Parathyroid adenoma (tissue), 2 donors: ENCODE data around the gene ZNF625.
"Not testable (repeated sequence)": the region's sequence is repeated elsewhere in the genome, so short reads cannot be mapped to it uniquely, and the experiment has no call there.

Experiments
- H2AFZ ChIP-seq: fragments of 300-600 bp; sonication (generic); one replicate; pipeline ENCODE4 v1.7.0; 2017; ENCODE audit warnings: antibody characterized with exemption, mild to moderate bottlenecking
- H3K27ac ChIP-seq: fragments of 300-600 bp; sonication (generic); one replicate; pipeline ENCODE4 v1.7.0; 2017
- H3K27me3 ChIP-seq: fragments of 300-600 bp; sonication (generic); one replicate; pipeline ENCODE4 v1.7.0; 2017; ENCODE audit warnings: low read length; ENCODE audit not compliant: control insufficient read depth, insufficient read depth
- H3K36me3 ChIP-seq: fragments of 300-600 bp; sonication (generic); one replicate; pipeline ENCODE4 v1.7.0; 2017; ENCODE audit warnings: low read length; ENCODE audit not compliant: control insufficient read depth, insufficient read depth
- H3K4me1 ChIP-seq: fragments of 300-600 bp; sonication (generic); one replicate; pipeline ENCODE4 v1.7.0; 2017; ENCODE audit warnings: control low read depth
- H3K4me2 ChIP-seq: fragments of 300-600 bp; sonication (generic); one replicate; pipeline ENCODE4 v1.7.0; 2017; ENCODE audit warnings: low read length
- H3K4me3 ChIP-seq: fragments of 300-600 bp; sonication (generic); one replicate; pipeline ENCODE4 v1.7.0; 2017; ENCODE audit warnings: low read depth, low read length
- H3K79me2 ChIP-seq: fragments of 300-600 bp; sonication (generic); one replicate; pipeline ENCODE4 v1.7.0; 2017; ENCODE audit warnings: control low read depth
- H3K9ac ChIP-seq: fragments of 300-600 bp; sonication (generic); one replicate; pipeline ENCODE4 v1.7.0; 2017; ENCODE audit warnings: mild to moderate bottlenecking
- H3K9me3 ChIP-seq: fragments of 300-600 bp; sonication (generic); one replicate; pipeline ENCODE4 v1.7.0; 2017; ENCODE audit warnings: low read length; ENCODE audit not compliant: control insufficient read depth
- TF ChIP-seq, protein P1 (sequence below): fragments of 300-600 bp; sonication (generic); IDR thresholded peaks from one replicate; pipeline ENCODE4 v1.7.0; 2017; ENCODE audit warnings: antibody characterized with exemption, mild to moderate bottlenecking
- donor health status: primary hyperparathyroidism.

Gene ZNF625

GRCh38 chr19:12111943-12112637 lies 44.4 kb downstream of the ZNF625 start:
- Histone ChIP-seq H3K4me2 (no peak overlapping the region), H3K9me3 (no peaks in the 10 kb centered on the region), H3K36me3 (no peaks in the 10 kb centered on the region), H3K9ac (no peak overlapping the region), H3K27ac (no peak overlapping the region), H3K27me3 (no peaks in the 10 kb centered on the region), H3K4me1 (no peaks in the 10 kb centered on the region), H3K79me2 (no peaks in the 10 kb centered on the region), H2AFZ (no peak overlapping the region), H3K4me3 (no peak overlapping the region)
- TF ChIP-seq, protein P1, sequence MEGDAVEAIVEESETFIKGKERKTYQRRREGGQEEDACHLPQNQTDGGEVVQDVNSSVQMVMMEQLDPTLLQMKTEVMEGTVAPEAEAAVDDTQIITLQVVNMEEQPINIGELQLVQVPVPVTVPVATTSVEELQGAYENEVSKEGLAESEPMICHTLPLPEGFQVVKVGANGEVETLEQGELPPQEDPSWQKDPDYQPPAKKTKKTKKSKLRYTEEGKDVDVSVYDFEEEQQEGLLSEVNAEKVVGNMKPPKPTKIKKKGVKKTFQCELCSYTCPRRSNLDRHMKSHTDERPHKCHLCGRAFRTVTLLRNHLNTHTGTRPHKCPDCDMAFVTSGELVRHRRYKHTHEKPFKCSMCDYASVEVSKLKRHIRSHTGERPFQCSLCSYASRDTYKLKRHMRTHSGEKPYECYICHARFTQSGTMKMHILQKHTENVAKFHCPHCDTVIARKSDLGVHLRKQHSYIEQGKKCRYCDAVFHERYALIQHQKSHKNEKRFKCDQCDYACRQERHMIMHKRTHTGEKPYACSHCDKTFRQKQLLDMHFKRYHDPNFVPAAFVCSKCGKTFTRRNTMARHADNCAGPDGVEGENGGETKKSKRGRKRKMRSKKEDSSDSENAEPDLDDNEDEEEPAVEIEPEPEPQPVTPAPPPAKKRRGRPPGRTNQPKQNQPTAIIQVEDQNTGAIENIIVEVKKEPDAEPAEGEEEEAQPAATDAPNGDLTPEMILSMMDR = no peak

DNA sequence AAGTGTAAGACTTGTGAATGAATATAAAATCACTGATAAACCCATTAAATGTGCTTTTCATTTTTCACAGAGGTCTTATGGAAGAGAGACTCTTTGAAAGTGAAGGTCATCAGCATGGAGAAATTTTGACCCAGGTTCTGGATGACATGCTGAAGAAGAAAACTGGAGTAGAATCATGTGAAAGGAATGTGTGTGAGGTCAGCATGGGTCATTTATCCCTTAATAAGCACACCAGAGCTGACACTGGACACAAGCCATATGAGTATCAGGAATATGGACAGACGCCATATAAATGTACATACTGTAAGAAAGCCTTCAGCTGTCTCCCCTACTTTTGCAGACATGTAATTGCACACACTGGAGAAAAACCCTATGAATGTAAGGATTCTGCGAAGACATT lies 45.4 kb downstream of the ZNF625 start:
- Histone ChIP-seq H3K9me3 (no peaks in the 10 kb centered on the region), H3K4me1 (no peaks in the 10 kb centered on the region), H3K79me2 (no peaks in the 10 kb centered on the region), H3K27ac (no peak overlapping the region), H3K4me3 (no peak overlapping the region), H3K36me3 (no peaks in the 10 kb centered on the region), H3K4me2 (no peak overlapping the region), H3K9ac (no peak overlapping the region), H3K27me3 (no peaks in the 10 kb centered on the region), H2AFZ (no peak overlapping the region)
- TF ChIP-seq, protein P1 = no peak

DNA sequence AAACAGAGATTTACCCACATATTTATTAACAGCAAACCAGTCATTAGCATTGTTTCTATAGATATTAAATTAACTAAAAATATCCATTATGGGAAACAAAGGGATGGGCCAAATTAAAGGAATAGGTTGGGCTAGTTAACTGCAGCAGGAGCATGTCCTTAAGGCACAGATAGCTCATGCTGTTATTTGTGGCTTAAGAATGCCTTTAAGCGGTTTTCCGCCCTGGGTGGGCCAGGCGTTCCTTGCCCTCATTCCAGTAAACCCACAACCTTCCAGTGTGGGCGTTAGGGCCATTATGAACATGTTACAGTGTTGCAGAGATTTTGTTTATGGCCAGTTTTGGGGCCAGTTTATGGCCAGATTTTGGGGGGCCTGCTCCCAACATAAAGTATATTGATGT lies 52.6 kb downstream of the ZNF625 start:
- not testable (repeated sequence) for H3K36me3 ChIP-seq, H3K4me1 ChIP-seq, H3K27me3 ChIP-seq, H3K9ac ChIP-seq, H3K9me3 ChIP-seq, H3K27ac ChIP-seq, H3K4me3 ChIP-seq, H2AFZ ChIP-seq, H3K79me2 ChIP-seq, H3K4me2 ChIP-seq

DNA sequence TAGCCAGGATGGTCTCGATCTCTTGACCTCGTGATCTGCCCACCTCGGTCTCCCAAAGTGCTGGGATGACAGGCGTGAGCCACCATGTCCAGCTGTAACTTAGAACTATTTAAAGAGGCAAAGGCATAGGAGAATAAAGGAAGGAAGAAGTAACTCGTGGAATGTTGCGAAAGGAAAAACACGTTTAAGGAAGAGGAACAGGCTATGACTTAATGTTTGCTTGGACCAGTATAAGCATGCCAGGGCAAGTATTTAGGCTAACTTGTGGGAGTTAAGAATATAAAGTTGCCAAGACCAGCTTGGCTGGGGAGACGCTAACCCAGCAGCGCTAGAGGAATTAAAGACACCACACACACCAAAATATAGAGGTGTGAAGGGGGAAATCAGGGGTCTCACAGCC lies 58.5 kb downstream of the ZNF625 start:
- Histone ChIP-seq H3K4me1 (no peaks in the 10 kb centered on the region), H3K9ac (no peak overlapping the region), H3K4me3 (no peak overlapping the region), H3K27ac (no peak overlapping the region), H3K9me3 (no peaks in the 10 kb centered on the region), H3K27me3 (no peaks in the 10 kb centered on the region), H2AFZ (no peak overlapping the region), H3K79me2 (no peaks in the 10 kb centered on the region), H3K36me3 (no peaks in the 10 kb centered on the region), H3K4me2 (no peak overlapping the region)
- TF ChIP-seq, protein P1 = no peak

GRCh38 chr19:12095111-12095790 lies 61.3 kb downstream of the ZNF625 start:
- H2AFZ ChIP-seq = no peak overlapping the region
- H3K4me2 ChIP-seq = no peak overlapping the region
- TF ChIP-seq, protein P1 = no peak

More at GRCh38 chr19:12095111-12095790, 61.3 kb downstream of the ZNF625 start:
- Histone ChIP-seq H3K9me3 (no peaks in the 10 kb centered on the region), H3K36me3 (no peaks in the 10 kb centered on the region), H3K27ac (no peak overlapping the region), H3K27me3 (no peaks in the 10 kb centered on the region), H3K4me1 (no peaks in the 10 kb centered on the region), H3K4me3 (no peak overlapping the region), H3K79me2 (no peaks in the 10 kb centered on the region), H3K9ac (no peak overlapping the region)
